T-helper 17 cell (primary cell): ENCODE measurements around the gene MRPS18A. TPM values are rescaled to one million over a fixed set of nuclear protein-coding genes. Genes with fewer than 3 reads are reported as not detected.
"Not testable (repeated sequence)": the region's sequence is repeated elsewhere in the genome, so short reads cannot be mapped to it uniquely, and the experiment has no call there.

Experiments used
- ATAC-seq: fragments of 150-1000 bp; cut with Tn5 transposase; 2 replicates; pipeline ENCODE4 v1.10.0; 2021; ENCODE audit warnings: mild to moderate bottlenecking, moderate library complexity
- DNase-seq, 3 donors: peaks; one replicate each; pipeline versions ENCODE4 v3.0.0 to v3.0.0-alpha.2; 2020 to 2021
- H3K9me3 ChIP-seq: one replicate; pipeline ENCODE4 v1.7.0; 2013; ENCODE audit warnings: low read length, mild to moderate bottlenecking; ENCODE audit not compliant: control insufficient read depth, poor library complexity, severe bottlenecking
- H3K27ac Mint-ChIP-seq: one replicate; pipeline ENCODE4 v1.8.0; 2022; ENCODE audit warnings: mild to moderate bottlenecking, moderate library complexity, mixed read lengths
- H3K27me3 Mint-ChIP-seq: one replicate; pipeline ENCODE4 v1.8.0; 2022; ENCODE audit warnings: mixed read lengths
- H3K36me3 Mint-ChIP-seq: one replicate; pipeline ENCODE4 v1.8.0; 2022; ENCODE audit warnings: low read depth, mixed read lengths
- H3K4me1 Mint-ChIP-seq: one replicate; pipeline ENCODE4 v1.8.0; 2022; ENCODE audit warnings: mild to moderate bottlenecking, mixed read lengths
- H3K4me3 Mint-ChIP-seq: one replicate; pipeline ENCODE4 v1.8.0; 2022; ENCODE audit warnings: mild to moderate bottlenecking, moderate library complexity, mixed read lengths
- total RNA-seq, 4 donors: library from RNA in 2 of 4; stranded (reverse) in 2 of 4; gene quantifications; one replicate each; pipeline ENCODE4 v1.2.3 and lab custom pipeline; 2022 to 2026

MRPS18A gene
- total RNA-seq, 2 donors from 2014 or later, result 24.2 to 29.8 TPM

DNA sequence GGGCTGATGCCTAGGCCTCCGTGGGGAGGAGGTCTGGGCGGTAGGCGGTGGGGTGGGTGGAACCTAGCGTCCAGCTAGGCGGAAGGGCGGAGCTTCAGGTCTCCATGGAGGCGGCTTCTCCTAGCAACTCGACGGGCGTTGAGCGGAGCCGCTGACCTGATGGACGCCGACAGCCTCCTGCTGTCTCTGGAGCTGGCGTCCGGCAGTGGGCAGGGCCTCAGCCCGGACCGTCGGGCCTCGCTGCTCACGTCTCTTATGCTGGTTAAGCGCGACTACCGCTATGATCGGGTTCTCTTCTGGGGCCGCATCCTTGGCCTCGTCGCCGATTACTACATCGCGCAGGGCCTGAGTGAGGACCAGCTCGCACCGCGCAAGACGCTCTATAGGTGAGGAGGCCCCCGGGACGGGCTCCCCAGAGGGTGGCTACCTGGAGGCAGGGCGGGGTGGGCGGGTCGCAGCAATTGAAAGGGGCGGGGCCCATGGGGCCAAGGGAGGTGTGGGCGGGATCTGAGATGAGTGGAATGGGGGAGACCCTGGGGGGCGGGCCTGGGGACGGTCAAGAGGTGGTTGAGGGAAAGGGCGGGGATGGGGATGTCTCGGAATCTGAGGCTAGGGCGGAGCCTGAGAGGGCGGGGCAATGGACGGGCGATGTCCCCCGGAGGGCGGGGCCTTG lies 42.5 kb downstream of the MRPS18A start, which contains the start of gene RSPH9:
Gene RSPH9 (plus strand): TSS at position 97 of the 673 bp plus-strand sequence. CDS start 63 bp downstream, at position 160.
- peaks cover 27% of the 10 kb centered on the region for H3K4me1 Mint-ChIP-seq
- ATAC-seq (peak; percentile 90), DNase-seq (peak; percentile 28 to 69 (median 66))
- H3K9me3 ChIP-seq, result no peaks in the 10 kb centered on the region
- peaks cover 3% of the 10 kb centered on the region for H3K36me3 Mint-ChIP-seq
- H3K4me3 Mint-ChIP-seq, result peak within 1 kb of the TSS; percentile 89
- H3K27me3 Mint-ChIP-seq, result no peaks in the 10 kb centered on the region
- no peak within 1 kb of the TSS for H3K27ac Mint-ChIP-seq

DNA sequence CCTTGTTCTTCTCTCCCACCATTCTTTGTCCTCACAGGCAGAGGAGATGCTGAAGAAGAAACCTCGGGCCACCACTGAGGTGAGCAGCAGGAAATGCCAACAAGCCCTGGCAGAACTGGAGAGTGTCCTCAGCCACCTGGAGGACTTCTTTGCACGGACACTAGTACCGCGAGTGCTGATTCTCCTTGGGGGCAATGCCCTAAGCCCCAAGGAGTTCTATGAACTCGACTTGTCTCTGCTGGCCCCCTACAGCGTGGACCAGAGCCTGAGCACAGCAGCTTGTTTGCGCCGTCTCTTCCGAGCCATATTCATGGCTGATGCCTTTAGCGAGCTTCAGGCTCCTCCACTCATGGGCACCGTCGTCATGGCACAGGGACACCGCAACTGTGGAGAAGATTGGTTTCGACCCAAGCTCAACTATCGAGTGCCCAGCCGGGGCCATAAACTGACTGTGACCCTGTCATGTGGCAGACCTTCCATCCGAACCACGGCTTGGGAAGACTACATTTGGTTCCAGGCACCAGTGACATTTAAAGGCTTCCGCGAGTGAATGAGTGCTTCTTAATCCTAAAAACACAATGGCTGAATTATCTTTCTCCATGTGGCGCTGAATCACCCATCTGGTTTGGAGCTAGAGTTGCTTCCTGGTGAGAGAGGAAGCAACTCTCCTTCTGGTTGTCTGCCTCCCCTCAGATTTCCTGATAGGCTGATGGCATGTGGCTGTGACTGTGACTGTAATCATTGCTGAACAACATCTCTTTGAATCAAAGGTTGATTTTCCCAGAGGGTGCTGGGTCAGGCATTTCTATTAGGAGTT lies 47.4 kb downstream of the MRPS18A start:
- peak overlapping the region; percentile 69 for H3K27ac Mint-ChIP-seq
- peak overlapping the region; percentile 83 for H3K4me3 Mint-ChIP-seq
- H3K4me1 Mint-ChIP-seq, result peaks cover 38% of the 10 kb centered on the region
- ATAC-seq (no peak), DNase-seq (no peak)
- peaks cover 5% of the 10 kb centered on the region for H3K36me3 Mint-ChIP-seq
- no peaks in the 10 kb centered on the region for H3K9me3 ChIP-seq
- H3K27me3 Mint-ChIP-seq, result no peaks in the 10 kb centered on the region

DNA sequence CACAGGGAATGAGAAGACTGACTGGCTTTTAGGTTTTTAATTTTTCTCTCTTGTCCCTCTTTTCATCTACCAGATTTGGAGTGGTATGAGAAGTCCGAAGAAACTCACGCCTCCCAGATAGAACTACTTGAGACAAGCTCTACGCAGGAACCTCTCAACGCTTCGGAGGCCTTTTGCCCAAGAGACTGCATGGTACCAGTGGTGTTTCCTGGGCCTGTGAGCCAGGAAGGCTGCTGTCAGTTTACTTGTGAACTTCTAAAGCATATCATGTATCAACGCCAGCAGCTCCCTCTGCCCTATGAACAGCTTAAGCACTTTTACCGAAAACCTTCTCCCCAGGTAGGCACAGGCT lies 51.3 kb downstream of the MRPS18A start:
- Mint-ChIP-seq H3K4me3 (peak overlapping the region; percentile 98), H3K4me1 (peaks cover 41% of the 10 kb centered on the region), H3K27ac (peak overlapping the region; percentile 93), H3K27me3 (no peaks in the 10 kb centered on the region), H3K36me3 (peaks cover 5% of the 10 kb centered on the region)
- peak; percentile 18 for ATAC-seq
- H3K9me3 ChIP-seq, result no peaks in the 10 kb centered on the region
- DNase-seq, result no peak

DNA sequence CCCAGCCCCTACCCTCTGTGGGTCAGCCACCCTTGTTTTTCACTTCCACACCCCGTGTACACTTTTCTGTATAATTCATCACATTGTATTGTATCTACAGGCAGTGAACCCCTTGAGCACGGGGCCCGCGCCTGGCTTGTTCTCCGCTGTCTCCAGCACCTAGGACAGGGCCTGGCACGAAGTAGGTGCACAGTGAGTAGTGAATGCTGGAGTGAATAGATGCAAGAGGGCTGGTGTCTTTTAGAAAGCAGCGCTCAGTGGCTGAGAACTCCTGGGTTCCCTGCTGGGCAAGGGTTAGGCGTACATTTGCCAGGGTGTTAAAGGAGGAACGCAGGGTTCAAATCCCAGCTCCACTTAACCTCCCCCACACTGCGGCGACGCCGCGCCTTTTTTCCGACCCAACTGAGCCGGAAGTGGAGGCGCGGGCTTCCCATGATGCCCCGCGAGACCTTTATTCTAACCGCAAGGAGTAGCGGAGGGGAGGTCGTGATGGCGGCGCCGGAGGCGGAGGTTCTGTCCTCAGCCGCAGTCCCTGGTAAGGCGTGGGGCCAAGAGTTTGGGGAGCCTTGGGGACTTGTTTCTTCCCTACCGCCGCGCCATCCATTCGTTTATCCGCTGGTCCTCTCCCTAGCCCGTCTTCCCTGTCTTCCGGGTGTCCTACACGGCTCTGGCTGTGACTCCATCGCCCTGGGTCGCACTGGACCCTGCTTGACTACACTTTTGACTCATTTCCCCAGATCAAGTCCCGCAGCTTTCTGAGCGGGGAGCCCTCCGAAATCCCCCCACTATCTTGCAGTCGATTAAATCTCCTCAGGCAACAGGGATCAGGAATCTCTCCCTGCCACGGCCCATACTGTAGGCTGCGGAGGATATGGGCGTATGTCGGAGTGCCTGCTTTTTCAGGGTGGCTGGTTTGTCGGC lies 51.9 kb downstream of the MRPS18A start, which contains the start of gene MAD2L1BP:
Gene MAD2L1BP (plus strand): TSS at position 454 of the 921 bp plus-strand sequence. CDS start 36 bp downstream, at position 490.
- H3K4me1 Mint-ChIP-seq, result peaks cover 39% of the 10 kb centered on the region
- H3K36me3 Mint-ChIP-seq, result peaks cover 5% of the 10 kb centered on the region
- peak within 1 kb of the TSS; percentile 98 for H3K4me3 Mint-ChIP-seq
- H3K27ac Mint-ChIP-seq, result peak within 1 kb of the TSS; percentile 93
- DNase-seq, result peak; percentile 75 to 78 (median 75)
- no peaks in the 10 kb centered on the region for H3K27me3 Mint-ChIP-seq
- ATAC-seq, result peak; percentile 92
- H3K9me3 ChIP-seq, result no peaks in the 10 kb centered on the region

DNA sequence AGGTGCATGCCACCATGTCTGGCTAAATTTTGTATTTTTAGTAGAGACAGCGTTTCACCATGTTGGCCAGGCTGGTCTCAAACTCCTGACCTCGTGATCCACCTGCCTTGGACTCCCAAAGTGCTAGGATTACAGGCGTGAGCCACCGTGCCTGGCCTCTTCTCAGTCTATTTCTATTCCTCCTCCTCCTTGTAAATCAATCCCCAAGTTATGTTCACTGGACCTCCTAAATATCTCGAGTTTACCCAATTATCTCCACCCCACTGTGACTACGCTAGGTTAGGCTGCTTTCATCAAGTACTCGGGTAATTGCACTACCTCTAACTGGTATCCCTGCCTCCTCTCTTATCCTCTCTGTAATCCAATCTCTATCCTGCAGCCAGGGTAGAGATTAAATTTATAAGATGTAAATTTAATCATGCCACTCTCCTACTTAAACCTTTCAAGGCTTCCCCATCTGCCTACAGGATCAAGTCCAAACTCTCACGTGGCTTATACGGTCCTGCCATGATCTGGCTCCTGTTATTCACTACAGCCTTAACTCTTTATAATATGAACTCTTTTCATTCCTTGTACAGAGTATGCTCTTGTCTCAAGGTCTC lies 52.8 kb downstream of the MRPS18A start:
- ATAC-seq, result no peak

DNA sequence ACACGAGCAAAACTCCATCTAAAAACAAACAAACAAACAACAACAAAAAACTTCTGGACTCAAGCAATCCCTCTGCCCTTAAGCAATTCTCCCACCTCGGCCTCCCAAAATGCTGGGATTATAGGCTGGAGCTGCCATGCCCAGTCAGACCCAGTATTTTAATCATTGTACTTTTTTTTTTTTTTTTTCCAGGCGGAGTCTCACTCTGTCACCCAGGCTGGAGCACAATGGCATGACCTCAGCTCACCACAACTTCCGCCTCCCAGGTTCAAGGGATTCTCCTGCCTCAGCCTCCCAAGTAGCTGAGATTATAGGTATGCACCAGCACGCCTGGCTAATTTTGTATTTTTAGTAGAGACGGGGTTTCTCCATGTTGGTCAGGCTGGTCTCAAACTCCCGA lies 54.6 kb downstream of the MRPS18A start:
- not testable (repeated sequence) for H3K27ac Mint-ChIP-seq, H3K4me3 Mint-ChIP-seq, H3K27me3 Mint-ChIP-seq, DNase-seq, H3K36me3 Mint-ChIP-seq, ATAC-seq, H3K9me3 ChIP-seq
- peaks cover 38% of the 10 kb centered on the region for H3K4me1 Mint-ChIP-seq

More for the DNA sequence above, 52.8 kb downstream of the MRPS18A start:
- Mint-ChIP-seq H3K27ac (peak overlapping the region; percentile 93), H3K4me3 (peak overlapping the region; percentile 98), H3K36me3 (peaks cover 5% of the 10 kb centered on the region), H3K4me1 (peaks cover 36% of the 10 kb centered on the region), H3K27me3 (no peaks in the 10 kb centered on the region)
- H3K9me3 ChIP-seq, result no peaks in the 10 kb centered on the region
- DNase-seq, result no peak

DNA sequence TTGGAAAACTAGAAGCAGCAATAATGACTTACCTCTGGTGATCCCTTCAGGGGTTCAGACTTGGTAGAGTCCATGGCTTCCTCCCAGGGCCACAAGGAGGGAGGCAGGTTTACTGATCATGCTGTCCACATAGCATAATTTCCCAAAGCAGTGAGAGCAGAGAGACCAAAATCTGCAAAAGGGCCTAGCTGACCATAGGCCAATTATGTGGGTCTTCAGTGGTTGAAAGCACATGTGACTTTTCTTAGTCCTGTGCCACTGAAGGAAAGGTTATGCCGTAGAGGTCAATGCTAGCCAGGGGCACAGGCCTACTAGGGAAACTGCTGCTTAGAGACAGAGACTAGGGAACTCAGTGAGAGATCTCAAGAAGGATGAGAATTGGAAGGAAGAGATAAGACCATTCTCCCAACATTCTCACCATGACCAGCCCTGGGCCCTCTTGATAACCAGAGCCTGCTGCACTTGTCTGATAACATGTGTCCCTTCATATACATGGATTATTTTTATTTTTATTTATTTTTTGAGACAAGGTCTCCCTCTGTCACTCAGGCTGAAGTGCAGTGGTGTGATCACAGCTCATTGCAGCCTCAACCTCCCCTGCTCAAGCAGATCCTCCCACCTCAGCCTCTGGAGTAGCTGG lies 56.5 kb downstream of the MRPS18A start:
- H3K4me3 Mint-ChIP-seq, result peak overlapping the region; percentile 36
- DNase-seq (no peak), ATAC-seq (no peak)
- H3K9me3 ChIP-seq, result no peaks in the 10 kb centered on the region
- peak overlapping the region; percentile 92 for H3K27ac Mint-ChIP-seq
- H3K4me1 Mint-ChIP-seq, result peaks cover 44% of the 10 kb centered on the region
- no peaks in the 10 kb centered on the region for H3K27me3 Mint-ChIP-seq
- H3K36me3 Mint-ChIP-seq, result peaks cover 2% of the 10 kb centered on the region

DNA sequence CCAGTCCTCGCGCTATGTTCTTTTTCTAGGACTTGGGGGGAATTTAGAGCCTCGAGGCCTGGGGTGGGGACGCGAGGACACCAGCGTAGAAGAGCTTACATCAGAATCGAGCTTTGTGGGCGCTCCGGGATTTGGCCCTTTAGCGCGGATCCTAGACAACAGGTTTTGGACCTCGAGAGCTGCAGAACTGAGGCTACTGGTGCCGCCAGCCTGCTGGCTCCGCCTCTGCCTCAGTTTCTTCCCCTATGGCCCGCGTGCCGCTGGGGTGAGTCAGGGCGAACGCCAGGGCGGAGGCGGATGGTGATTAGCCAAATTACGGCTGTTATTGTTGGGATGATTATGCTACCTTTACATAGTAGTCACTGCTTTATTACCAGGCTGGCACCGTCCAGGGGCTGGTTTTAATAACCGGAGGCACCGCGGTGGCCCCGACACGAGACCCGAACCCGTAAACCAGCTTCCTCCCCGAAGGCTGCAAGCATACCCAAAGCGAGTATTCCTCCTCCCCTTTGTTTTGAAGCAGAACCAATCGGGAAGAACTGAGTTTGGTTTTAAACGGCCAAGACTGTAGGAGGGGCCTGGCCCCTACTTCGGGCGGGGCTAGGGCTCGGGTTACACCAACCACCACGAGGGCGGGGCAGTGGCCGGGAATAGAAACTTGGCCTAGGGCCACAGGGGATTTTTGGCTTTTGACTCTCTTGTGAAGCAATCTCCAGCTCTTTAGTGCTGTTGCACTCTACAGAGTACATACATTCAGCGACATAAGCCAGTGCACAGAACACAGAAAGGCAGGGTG lies 57.9 kb downstream of the MRPS18A start:
- H3K4me1 Mint-ChIP-seq, result peaks cover 34% of the 10 kb centered on the region

DNA sequence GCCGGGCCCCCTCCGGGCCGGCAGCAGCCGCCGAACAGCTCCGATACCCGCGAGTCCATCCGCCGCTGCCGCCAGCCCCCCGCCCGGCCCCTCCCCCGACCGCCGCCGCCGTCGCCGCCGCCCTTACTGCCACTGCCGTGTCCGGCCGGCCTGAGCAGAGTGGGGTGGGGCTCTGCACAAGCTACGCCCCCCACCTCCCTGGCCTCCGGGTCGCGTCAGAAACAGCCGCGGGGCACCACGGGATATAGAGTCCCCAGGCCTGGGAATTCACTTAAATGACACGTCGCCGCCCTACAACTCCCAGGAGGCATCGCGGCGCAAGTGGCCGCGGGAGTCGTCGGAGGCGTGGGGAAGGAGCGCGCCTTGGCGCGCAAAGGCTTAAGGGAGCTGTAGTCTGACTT lies 58.5 kb downstream of the MRPS18A start, which contains the start of gene GTPBP2:
Gene GTPBP2 (minus strand): TSS at position 161 of the 401 bp plus-strand sequence. CDS start 102 bp downstream, at position 59.
- H3K9me3 ChIP-seq, result no peaks in the 10 kb centered on the region
- peak; percentile 89 for ATAC-seq
- H3K27me3 Mint-ChIP-seq, result no peaks in the 10 kb centered on the region
- H3K4me1 Mint-ChIP-seq, result peaks cover 33% of the 10 kb centered on the region
- H3K36me3 Mint-ChIP-seq, result no peaks in the 10 kb centered on the region
- DNase-seq, result peak; percentile 91 to 93 (median 91)
- H3K4me3 Mint-ChIP-seq, result peak within 1 kb of the TSS; percentile 98
- peak within 1 kb of the TSS; percentile 92 for H3K27ac Mint-ChIP-seq

More for the DNA sequence above, 57.9 kb downstream of the MRPS18A start:
- ATAC-seq, result peak; percentile 75
- no peaks in the 10 kb centered on the region for H3K36me3 Mint-ChIP-seq
- H3K4me3 Mint-ChIP-seq, result peak overlapping the region; percentile 98
- peak; percentile 78 to 86 (median 84) for DNase-seq
- H3K27me3 Mint-ChIP-seq, result no peaks in the 10 kb centered on the region
- H3K27ac Mint-ChIP-seq, result peak overlapping the region; percentile 92
- no peaks in the 10 kb centered on the region for H3K9me3 ChIP-seq

DNA sequence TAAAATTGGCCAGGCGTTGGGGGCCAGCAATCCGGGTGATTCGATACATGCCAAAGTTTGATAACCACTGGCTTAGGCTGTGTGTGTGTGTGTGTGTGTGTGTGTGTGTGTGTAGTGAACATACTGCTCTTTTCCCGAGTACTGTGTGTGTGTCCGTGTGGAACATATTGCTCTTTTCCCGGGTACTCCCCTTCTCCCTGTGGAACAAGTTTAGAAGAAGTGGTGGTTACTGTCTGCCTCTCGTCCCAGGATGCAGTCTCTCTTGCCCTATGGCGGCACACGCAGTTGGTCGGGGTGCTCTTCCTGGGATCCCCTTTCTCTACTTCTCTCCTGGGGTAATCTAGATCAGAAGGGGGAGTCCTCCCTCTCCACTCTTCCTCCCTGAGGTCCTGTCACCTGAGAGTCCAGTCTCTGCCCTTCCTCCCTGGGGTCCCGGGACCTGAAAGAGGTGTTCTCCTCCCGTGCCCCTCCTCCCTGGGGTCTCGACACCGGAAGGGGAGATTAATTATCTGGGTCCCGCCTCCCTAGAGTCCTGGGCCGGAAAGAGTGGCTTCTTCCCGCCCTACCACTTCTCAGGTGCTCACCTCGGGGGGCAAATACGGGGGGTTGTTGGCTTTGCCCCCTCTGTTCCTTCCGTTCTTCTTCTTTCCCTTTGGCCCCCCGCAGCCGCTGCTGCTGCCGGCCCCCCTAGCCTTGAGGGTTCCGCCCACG lies 59.0 kb downstream of the MRPS18A start:
- no peaks in the 10 kb centered on the region for H3K36me3 Mint-ChIP-seq
- no peaks in the 10 kb centered on the region for H3K27me3 Mint-ChIP-seq

More for the DNA sequence above, 59.0 kb downstream of the MRPS18A start:
- Mint-ChIP-seq H3K4me3 (peak overlapping the region; percentile 98), H3K27ac (peak overlapping the region; percentile 92), H3K4me1 (peaks cover 32% of the 10 kb centered on the region)
- ATAC-seq (peak; percentile 18), DNase-seq (peak in 2 of 3 donors; percentile 31 to 38)
- H3K9me3 ChIP-seq, result no peaks in the 10 kb centered on the region
